ENCODE data around the gene ATOX1.

DNA sequence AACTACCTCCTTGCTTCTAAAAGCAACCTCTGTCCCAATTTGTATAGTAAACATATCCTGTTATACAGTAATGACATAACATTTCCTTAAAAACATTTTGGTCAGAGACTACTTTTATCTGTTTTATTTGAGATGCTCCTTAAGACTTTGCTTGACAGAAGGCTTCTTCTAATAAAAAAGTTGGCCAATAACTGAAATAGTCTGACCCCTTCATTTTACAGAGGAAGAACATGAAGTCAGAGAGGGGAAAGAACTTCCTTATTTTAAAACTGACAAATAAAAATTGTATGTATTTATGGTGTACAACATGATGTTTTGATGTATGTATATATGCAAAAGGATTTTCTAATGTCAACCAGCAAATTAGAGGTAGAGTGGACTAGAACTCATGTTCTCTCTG lies 35.9 kb downstream of the ATOX1 start:
- TF ChIP-seq HDGF (IDR thresholded peaks at IDR 0.05; ENCODE audit: borderline replicate concordance) (no peak), SUZ12 (IDR thresholded peaks at IDR 0.05) (no peak), ELF4 (IDR thresholded peaks at IDR 0.05) (no peak), CTBP1 (IDR thresholded peaks at IDR 0.05; ENCODE audit: borderline replicate concordance) (no peak), LEF1 (IDR thresholded peaks at IDR 0.05; ENCODE audit: borderline replicate concordance) (no peak), FOXM1 (IDR thresholded peaks at IDR 0.05; ENCODE audit: borderline replicate concordance) (no peak), FOXA1 (IDR thresholded peaks at IDR 0.05) (no peak), SP1 (IDR thresholded peaks at IDR 0.05) (no peak), BHLHE40 (IDR thresholded peaks at IDR 0.05; ENCODE audit: borderline replicate concordance) (no peak), FOXK2 (IDR thresholded peaks at IDR 0.05) (no peak), NFRKB (IDR thresholded peaks at IDR 0.05) (no peak), L3MBTL2 (conservative IDR thresholded peaks at IDR 0.05) (no peak), TARDBP (IDR thresholded peaks at IDR 0.05) (no peak)
- TF ChIP-seq, protein P1, sequence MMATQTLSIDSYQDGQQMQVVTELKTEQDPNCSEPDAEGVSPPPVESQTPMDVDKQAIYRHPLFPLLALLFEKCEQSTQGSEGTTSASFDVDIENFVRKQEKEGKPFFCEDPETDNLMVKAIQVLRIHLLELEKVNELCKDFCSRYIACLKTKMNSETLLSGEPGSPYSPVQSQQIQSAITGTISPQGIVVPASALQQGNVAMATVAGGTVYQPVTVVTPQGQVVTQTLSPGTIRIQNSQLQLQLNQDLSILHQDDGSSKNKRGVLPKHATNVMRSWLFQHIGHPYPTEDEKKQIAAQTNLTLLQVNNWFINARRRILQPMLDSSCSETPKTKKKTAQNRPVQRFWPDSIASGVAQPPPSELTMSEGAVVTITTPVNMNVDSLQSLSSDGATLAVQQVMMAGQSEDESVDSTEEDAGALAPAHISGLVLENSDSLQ (IDR thresholded peaks at IDR 0.05) = no peak

All from HEK293T (cell line).